HFF-Myc (cell line): Measurements from ENCODE around the gene SHCBP1.

Source experiments
- DNase-seq: peaks from one replicate; pipeline ENCODE4 v3.0.0-alpha.2; 2011; ENCODE audit warnings: low read depth; ENCODE audit errors: extremely low read depth
- H3K4me3 ChIP-seq: replicated peaks from 2 replicates; pipeline ENCODE4 v1.5.1; 2011; ENCODE audit warnings: low read depth, mild to moderate bottlenecking, control low read depth, low read length
- CTCF ChIP-seq: IDR thresholded peaks from 2 replicates; pipeline ENCODE4 v1.5.1; 2012; ENCODE audit warnings: mild to moderate bottlenecking, low read depth, low read length, control low read depth; ENCODE audit errors: missing control alignments

SHCBP1 gene

GRCh38 chr16:46621934-46622676, 926 bp upstream of the SHCBP1 start:
- no peak for DNase-seq
- TF ChIP-seq CTCF = no peak
- H3K4me3 ChIP-seq = no peak overlapping the region

- no peak for TF ChIP-seq CTCF
- DNase-seq = no peak
These were observed 743 bp downstream of the SHCBP1 start for GRCh38 chr16:46620266-46621005.

GRCh38 chr16:46618516-46618915, 2.7 kb downstream of the SHCBP1 start:
- TF ChIP-seq CTCF = no peak
- no peak overlapping the region for H3K4me3 ChIP-seq
- DNase-seq = no peak

More at GRCh38 chr16:46620266-46621005, 743 bp downstream of the SHCBP1 start:
- H3K4me3 ChIP-seq = peak overlapping the region; percentile 89

- no peak for DNase-seq
- no peak overlapping the region for H3K4me3 ChIP-seq
- no peak for TF ChIP-seq CTCF
These were observed 7.2 kb downstream of the SHCBP1 start for GRCh38 chr16:46614006-46614405.

- DNase-seq = no peak
- no peak overlapping the region for H3K4me3 ChIP-seq
- no peak for TF ChIP-seq CTCF
These were observed 7.8 kb downstream of the SHCBP1 start for GRCh38 chr16:46613352-46613751.

- no peak for TF ChIP-seq CTCF
- no peak overlapping the region for H3K4me3 ChIP-seq
- no peak for DNase-seq
These were observed 9.1 kb downstream of the SHCBP1 start for GRCh38 chr16:46612121-46612520.
